ENCODE measurements around the gene SLC35F3.

The SLC35F3 gene

GRCh38 chr1:233912447-233912846 is 8.0 kb downstream of the SLC35F3 start:
- no peak for DNase-seq (ENCODE audit: low read depth in 2 of 2)

- DNase-seq (ENCODE audit: low read depth in 2 of 2), result no peak
These were observed 8.4 kb downstream of the SLC35F3 start for GRCh38 chr1:233912909-233913308.

- DNase-seq (ENCODE audit: low read depth in 2 of 2), result no peak
These were observed 12.2 kb downstream of the SLC35F3 start for GRCh38 chr1:233916706-233917105.

DNA sequence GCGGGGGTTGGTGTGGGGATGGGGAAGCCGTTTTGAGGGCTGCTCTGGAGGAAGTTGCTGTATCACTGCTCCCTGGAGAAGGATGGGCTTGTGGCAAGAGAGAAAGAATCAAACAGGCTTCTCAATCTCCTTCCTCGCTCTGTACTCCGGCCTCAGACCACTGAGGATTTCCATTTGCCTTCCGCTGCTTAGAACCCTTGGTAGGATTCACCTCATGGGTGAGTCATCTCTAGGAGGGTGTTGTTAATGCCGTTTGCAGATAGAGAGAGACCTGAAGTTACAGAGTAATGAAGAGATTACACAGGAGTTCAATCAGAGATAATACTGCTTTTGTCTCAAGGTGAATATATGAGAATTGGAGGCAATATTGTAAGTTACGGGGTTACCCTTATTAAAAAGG is 15.3 kb downstream of the SLC35F3 start:
- DNase-seq (ENCODE audit: low read depth in 2 of 2), result no peak

DNA sequence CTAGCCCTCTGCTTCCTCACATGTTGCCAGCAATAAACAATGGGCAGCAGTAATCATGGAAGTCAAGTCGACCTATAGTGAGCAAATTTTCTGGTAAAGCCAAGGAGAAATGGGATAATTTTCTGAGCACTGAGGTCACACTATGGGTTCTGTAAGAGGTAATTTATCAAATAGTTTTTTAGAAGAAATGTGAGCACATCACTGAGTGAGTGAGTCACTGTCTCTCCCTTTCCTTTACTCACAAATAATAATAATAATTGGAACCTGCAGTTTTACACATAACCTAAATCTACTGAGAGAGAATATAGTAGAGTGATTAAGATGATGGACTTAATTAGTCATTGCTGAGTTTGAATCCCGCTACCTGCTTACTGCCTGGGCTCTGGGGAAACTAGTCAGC is 23.6 kb downstream of the SLC35F3 start:
- DNase-seq (ENCODE audit: low read depth in 2 of 2), result no peak

GRCh38 chr1:233933339-233933738 is 28.9 kb downstream of the SLC35F3 start:
- no peak for DNase-seq (ENCODE audit: low read depth in 2 of 2)

- no peak for DNase-seq (ENCODE audit: low read depth in 2 of 2)
These were observed 30.9 kb downstream of the SLC35F3 start for GRCh38 chr1:233935297-233935868.

- no peak for DNase-seq (ENCODE audit: low read depth in 2 of 2)
These were observed 31.9 kb downstream of the SLC35F3 start for GRCh38 chr1:233936422-233936821.

- DNase-seq (ENCODE audit: low read depth in 2 of 2), result no peak
These were observed 32.4 kb downstream of the SLC35F3 start for GRCh38 chr1:233936842-233937241.

DNA sequence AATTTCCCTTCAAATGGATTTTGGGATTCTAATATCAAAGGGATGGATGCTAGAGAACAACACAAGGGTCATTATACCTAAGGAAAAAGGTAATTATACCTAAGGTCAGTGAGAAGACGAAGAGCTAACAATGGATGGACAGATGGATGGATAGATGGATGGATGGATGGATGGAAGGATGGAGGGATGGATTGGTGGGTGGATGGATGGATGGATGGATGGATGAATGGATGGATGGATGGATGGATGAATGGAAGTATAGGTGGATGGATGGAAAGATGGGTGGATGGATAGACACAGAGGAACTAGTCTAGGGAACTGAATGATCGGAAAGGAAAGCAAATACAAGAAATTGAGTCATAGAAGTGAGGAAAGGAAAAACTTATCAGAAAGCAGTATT is 34.0 kb downstream of the SLC35F3 start:
- no peak for DNase-seq (ENCODE audit: low read depth in 2 of 2)

DNA sequence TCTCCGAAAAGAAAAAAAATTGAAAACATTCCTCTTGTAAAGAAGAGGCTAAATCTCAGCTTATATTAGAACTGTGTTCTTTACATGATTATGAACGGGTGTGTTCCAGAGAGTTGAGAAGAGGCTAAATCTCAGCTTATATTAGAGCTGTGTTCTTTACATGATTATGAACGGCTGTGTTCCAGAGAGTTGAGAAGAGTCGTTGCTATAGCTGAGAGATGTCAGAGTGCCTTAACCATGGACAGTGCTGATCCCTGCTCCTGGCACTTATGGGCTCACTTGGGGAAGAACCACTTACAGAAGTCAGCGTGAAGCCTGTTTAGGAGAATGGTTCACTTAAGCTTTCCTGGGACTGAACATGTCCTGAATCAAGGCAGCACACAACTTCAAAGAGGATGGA is 35.0 kb downstream of the SLC35F3 start:
- no peak for DNase-seq (ENCODE audit: low read depth in 2 of 2)

DNA sequence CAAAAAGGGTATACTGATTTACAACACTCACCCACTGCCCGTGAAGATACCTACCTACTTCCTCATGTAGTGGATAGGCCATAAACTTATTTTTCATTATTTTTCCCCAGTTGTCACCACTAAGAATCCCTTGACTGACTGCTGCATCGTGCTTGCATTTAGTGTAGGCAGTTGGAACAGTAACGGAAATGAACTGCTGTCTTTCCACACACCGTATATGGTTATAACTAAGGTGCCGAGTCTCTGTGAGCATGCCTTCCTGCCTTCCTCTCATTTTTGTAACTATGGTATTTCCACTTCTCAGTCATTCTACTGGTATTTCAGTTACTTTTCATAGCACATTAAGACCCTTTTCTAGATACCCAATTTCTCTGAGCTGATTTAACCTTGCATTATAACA is 36.4 kb downstream of the SLC35F3 start:
- no peak for DNase-seq (ENCODE audit: low read depth in 2 of 2)

DNA sequence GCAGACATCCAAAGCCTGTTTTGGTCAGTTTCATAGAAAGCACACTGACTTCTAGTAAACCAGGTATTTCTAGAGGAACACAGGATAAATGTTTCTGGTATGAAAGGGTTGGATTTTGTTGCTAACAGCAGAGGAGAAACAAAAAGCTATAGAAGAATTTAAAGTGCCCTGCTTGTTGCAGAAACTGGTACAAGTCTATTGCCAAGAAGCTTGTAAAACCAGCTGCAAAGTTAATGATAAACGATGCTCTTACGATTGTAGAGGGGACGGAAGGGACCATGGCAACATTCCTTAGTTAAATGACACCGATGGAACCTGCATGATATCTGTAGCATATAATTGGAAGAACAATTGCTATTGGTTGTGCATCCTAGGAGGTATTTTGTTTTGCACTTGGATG is 40.1 kb downstream of the SLC35F3 start:
- DNase-seq (ENCODE audit: low read depth in 2 of 2), result no peak

- DNase-seq (ENCODE audit: low read depth in 2 of 2), result no peak
These were observed 41.1 kb downstream of the SLC35F3 start for GRCh38 chr1:233945573-233945972.

DNA sequence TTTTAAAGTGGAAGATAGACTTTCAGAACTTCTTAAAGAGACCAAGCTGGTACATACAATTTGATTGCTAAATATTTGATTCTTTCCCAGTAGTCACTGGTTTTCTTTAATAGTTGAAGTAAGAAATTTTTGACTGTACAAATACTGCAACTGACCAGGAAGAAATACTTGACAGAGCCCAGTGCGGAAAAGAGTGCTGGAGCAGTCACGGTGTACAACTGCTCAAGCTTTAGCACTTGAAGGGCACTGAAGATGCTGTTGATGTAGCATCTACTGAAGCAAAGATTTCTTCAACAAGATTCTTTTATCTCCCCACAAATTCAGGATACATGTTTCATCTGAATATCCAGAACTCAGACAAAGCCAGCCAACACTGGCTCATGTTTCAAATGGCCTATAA is 41.5 kb downstream of the SLC35F3 start:
- no peak for DNase-seq (ENCODE audit: low read depth in 2 of 2)

GRCh38 chr1:233946724-233947123 is 42.2 kb downstream of the SLC35F3 start:
- no peak for DNase-seq (ENCODE audit: low read depth in 2 of 2)

DNA sequence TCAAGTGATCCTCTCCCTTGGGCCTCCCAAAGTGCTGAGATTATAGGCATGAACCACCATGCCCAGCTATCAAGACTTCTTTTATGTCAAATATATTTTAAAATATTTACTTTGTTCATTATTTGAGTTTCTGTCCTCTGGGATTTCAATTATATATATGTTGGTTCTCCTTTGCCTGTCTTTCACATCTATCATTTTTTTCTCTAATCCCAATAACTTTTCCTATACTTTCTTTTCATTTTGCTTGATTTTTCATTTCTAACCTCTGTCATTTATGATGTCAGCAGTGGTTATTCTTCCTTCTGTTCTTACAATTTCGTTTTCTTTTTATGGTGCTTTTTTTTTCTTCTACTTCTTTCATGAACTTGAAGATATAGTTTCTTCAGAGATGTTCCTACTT is 47.3 kb downstream of the SLC35F3 start:
- DNase-seq (ENCODE audit: low read depth in 2 of 2), result no peak

DNA sequence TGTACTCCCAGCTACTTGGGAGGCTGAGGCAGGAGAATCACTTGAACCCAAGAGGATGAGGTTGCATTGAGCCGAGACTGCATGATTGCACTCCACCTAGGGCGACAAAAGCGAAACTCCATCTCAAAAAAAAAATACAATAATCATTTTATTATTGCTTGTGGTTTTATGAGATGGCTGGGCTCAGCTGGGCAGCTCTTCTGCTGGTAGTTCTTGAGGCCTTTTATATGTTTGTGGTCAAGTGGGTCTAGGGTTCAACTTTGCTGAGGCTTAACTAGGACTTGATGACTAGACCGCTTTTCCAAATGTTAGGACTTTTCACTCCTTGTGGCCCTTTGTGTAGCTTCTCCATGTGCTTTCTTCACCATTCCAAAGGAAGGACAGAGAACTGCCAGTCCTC is 53.2 kb downstream of the SLC35F3 start:
- no peak for DNase-seq (ENCODE audit: low read depth in 2 of 2)

DNA sequence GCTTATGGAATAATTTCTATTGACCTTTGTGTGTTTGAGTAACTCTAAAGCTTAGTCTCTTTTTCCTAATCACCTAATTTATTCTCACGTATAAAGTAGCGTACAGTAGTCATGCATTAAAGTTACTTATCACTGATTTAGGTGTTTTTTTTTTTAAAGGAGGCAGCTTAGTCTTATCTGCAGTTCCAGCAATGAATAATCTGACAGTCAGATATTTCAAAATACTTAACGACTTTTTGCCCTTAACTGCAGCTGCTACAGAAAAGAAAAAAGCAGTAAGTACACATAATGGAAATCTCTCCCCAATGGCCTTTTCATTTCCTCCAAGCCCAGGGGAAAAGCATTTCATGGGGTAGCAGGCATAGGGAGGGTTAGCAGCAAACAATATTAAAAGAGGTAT is 54.6 kb downstream of the SLC35F3 start:
- no peak for DNase-seq (ENCODE audit: low read depth in 2 of 2)

DNA sequence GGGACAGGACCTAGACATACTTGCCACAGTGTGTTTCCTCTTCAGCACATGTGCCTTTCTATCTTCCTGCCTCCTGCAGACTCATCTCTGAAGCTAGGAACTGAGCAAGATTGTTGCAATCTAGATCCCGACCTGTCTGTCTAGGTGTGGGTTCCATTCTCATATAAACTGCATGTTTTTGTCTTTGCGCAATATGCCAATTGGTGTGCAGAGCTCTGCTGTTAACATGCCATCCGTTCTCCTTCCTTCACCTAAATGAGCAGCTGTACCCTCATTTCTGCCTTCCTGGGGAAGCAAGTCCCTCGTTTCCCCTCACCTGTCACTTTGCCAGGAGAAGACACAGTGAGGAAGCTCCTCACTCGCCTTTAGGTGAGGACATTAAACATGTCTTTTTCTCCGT is 55.5 kb downstream of the SLC35F3 start:
- DNase-seq (ENCODE audit: low read depth in 2 of 2), result no peak

- no peak for DNase-seq (ENCODE audit: low read depth in 2 of 2)
These were observed 55.9 kb downstream of the SLC35F3 start for GRCh38 chr1:233960386-233960785.

DNA sequence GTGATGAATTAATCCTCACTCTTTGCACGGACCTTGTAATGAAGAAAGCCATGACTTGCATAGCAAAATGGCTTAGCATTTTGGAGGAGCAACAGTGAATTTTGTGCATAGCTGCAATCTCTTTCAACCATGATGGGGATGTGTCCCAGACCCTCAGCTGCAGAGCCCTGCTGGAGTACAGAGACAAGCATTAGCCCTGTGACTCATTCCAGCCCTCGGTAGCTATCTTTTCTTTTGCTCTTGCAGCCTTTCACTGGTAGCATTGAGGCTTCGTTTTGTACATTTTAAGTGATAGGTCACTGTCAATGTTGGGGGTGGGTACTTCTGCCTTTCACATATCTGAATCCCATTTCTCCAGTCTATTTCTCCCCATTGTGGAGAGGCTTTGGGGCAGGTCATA is 58.4 kb downstream of the SLC35F3 start:
- DNase-seq (ENCODE audit: low read depth in 2 of 2), result no peak

GRCh38 chr1:233965856-233966255 is 61.4 kb downstream of the SLC35F3 start:
- no peak for DNase-seq (ENCODE audit: low read depth in 2 of 2)

DNA sequence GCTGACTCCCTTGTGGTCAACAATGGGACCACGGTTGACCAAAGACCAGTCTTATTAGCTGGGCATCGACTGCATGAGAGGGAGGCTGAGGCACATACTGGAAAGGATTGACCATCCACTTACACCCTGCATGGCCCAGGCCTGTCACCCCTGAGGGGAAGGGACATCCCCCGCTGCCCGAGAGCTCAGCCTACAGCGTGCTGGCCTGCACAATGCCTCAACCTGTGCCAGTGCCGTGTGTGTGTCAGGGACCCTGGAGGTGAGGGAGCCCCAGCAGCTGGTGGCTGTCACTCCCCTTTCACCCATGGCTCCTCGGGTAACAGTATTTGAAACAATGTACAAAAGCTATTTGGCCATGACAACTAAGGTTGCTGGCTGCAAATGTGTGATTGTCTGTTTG is 67.3 kb downstream of the SLC35F3 start:
- DNase-seq (ENCODE audit: low read depth in 2 of 2), result no peak

DNA sequence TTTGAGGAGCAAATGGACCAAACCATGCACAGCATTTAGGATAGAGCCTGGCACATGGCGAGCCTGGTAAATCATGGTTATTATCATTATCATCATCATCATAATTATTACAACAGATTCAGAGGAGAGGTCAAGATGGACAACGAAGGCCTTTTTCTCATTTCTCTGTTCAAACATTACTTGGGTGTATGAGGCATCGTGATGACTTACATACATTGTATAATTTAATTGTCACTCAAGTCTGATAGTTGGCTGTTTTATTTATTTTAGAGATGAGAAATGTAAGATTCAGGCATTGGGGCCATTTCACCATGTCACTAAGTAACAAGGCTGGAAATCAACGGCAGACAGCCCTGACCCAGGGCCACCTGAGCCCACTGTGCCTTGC is 68.1 kb downstream of the SLC35F3 start:
- DNase-seq (ENCODE audit: low read depth in 2 of 2), result no peak
